HG03457 (cell line): ENCODE data around the gene CLEC10A.
"Not testable (repeated sequence)": the region's sequence is repeated elsewhere in the genome, so short reads cannot be mapped to it uniquely, and the experiment has no call there.

ENCODE experiments used
- ATAC-seq: cut with Tn5 transposase; IDR thresholded peaks from one replicate; pipeline ENCODE4 v1.9.1; 2021; ENCODE audit warnings: moderate number of reproducible peaks; ENCODE audit not compliant: unreplicated experiment

Gene CLEC10A

DNA sequence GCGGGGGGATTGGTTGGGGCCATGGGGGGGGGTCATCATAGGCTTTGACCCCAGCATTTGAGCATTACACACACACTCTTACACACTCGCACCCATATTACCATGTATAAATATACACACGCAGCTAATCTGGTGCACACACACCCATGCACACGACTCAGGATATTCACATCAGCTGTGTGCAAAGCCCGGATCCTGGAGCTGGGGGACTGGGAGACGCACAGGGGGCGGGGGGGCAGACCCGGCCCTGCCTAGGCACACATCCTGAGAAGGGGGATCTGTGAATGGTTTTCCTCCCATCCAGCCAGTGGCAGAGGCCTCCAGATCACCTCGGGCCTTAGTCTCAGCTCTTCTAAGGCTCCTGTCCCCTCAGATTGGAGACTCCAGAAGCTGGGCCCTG, 28.9 kb upstream of the CLEC10A start:
- no peak for ATAC-seq

GRCh38 chr17:7108560-7108925, 28.5 kb upstream of the CLEC10A start:
- no peak for ATAC-seq

GRCh38 chr17:7107795-7108559, 27.9 kb upstream of the CLEC10A start:
- ATAC-seq: no peak

DNA sequence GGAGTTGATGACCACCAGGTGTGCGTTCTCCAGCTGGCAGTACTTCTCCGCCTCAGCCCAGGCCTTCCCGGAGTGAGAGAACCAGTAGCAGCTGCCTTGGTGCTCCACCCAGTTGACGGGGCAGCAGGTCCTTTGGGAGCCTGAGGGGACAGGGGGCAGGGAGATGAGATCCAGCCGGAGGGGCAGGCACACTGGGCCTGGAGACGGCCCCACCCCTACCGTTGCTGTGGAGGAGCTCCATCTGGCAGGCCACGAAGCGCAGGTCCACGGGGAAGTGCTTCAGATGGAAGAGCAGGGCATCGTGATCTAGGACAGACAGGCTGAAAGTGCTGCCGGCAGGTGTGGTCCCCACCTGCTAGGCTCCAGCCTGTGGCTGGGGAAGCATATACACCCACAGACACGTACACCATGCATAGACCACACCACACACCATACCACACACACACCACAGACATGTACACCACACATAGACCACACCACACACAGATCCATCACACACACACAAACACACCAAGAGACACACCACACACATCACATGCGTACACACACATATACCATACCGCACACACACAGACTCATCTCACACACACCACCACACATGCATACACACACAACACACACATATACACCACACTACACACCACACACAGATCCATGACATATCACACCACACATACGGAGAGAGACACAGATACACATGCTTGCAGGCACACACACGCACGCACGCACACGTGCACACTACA, 27.1 kb upstream of the CLEC10A start:
- ATAC-seq: no peak

GRCh38 chr17:7102421-7102820, 22.4 kb upstream of the CLEC10A start:
- ATAC-seq: no peak

DNA sequence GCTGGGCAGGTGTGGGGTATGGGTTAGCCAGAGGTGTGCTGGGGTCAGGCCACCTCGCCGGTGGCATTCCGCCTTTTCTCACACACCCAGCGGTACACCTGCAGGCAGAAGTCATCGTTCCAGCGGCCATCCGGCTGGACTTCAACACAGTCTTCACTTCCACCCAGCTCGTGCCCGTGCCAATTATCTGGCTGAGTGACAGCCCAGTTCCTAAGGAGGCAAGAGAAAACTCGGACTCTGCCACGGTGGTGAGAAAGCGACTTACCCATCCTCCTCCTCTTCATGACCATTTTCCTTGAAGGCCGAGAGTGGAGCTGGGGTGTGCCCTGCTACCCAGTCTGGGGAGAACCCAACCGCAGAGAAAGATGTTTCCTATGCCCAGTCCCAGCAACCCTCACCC, 21.5 kb upstream of the CLEC10A start:
- no peak for ATAC-seq

GRCh38 chr17:7100641-7101379, 20.8 kb upstream of the CLEC10A start:
- not testable (repeated sequence) for ATAC-seq

DNA sequence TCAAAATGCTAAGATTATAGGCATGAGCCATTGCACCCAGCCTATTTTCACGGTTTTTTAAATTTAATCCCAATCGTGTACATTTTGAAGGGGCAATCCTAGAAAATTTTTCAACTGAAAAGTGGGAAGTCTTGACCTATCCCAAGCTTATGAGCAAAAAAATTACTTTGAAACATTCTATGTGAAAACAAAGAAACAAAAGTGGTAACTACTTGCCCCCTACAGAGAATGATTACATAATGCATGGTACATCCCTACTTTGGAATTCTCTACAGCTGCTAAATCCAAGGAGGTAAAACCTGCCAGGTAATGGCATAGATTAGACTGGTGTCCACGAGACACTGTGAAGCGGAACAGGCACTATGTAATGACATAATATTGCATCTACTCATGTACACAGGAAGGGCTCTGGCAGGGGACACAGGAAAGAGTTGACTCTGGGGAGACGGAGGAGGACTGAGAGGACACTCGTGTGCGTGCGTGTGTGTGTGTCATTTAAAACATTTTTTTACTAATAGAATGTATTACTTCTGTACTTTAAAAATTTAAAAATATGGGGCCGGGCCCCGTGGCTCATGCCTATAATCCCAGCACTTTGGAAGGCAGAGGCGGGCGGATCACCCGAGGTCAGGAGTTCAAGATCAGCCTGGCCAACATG, 18.9 kb upstream of the CLEC10A start:
- ATAC-seq: no peak

DNA sequence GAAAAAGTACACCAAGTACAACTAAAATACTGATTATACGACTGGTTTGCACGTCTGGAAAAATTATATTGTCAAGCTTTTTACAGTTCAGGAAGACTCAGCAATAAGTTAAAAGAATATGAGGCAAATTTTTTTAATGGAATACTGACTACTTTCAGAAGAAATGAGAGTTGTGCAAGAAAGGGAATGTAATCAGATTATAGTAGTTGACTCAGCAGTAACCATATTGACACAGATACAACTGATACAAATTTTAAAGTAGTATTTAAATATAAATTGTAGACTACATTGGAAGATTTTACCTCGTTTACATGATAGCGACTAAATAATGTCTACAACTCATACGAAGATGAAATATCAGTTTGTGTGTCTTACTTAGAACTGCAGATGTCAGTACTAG, 17.9 kb upstream of the CLEC10A start:
- ATAC-seq: no peak

- no peak for ATAC-seq
Observed at GRCh38 chr17:7095625-7096024, 15.6 kb upstream of the CLEC10A start.

DNA sequence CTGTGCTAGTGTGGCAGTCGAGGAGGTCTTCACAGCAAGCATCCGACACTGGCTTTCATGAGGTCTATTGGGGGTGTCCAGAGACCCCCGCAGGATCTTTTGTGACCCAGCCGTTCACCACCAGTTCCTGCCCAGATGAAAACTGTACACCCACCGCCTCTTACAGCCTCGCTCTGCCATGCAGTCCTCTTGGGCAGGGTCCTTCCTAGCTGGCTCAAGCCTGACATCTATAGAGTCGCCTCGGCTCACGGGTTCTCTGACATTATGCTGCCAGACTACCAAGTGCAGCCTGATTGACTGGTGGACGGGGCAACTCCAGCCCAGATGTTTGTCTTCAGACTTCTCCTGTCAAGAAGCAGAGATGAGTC, 14.6 kb upstream of the CLEC10A start:
- no peak for ATAC-seq

GRCh38 chr17:7091311-7092005, 11.4 kb upstream of the CLEC10A start:
- ATAC-seq: not testable (repeated sequence)

DNA sequence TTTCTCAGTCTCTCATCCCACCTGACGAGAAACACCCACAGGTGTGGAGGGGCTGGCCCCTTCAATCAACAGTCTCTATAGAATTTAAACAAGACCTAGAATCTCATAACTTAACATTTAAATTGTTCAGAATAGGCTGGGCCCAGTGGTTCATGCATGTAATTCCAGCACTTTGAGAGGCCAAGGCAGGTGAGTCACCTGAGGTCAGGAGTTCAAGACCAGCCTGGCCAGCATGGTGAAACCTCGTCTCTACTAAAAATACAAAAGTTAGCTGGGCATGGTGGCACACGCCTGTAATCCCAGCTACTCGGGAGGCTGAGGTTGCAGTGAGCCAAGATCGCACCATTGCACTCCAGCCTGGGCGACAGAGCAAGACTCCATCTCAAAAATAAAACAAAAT, 9.5 kb upstream of the CLEC10A start:
- ATAC-seq: not testable (repeated sequence)

DNA sequence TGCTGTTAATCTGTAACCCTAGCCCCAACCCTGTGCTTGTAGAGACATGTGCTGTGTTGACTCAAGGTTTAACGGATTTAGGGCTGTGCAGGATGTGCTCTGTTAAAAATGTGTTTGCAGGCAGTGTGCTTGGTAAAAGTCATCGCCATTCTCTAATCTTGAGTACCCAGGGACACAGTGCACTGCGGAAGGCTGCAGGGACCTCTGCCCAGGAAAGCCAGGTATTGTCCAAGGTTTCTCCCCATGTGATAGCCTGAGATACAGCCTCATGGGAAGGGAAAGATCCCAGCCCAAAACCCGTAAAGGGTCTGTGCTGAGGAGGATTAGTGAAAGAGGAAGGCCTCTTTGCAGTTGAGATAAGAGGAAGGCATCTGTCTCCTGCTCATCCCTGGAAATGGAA, 8.4 kb upstream of the CLEC10A start:
- not testable (repeated sequence) for ATAC-seq

DNA sequence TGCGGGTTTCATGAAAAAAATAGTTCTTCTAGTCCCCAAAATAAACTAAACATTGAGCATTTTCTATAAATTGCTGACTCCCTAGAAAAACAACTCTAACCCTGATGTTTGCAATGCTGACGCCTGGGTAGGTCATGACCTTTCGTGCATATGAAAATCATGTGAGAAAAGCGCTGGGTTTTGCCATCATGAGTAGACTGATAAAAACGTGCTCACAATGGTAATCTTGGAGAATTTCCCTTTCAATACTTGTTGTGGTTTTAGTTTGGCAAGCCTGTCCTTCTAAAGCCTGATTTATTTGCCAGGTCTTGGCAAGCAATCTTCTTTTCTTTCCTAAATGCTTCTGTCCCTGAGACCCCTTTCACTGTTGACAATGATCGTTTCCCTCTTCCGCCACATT, 4.0 kb upstream of the CLEC10A start:
- no peak for ATAC-seq

- ATAC-seq: no peak
Observed at GRCh38 chr17:7083592-7083991, 3.5 kb upstream of the CLEC10A start.

GRCh38 chr17:7081341-7082062, 1.5 kb upstream of the CLEC10A start:
- no peak for ATAC-seq

DNA sequence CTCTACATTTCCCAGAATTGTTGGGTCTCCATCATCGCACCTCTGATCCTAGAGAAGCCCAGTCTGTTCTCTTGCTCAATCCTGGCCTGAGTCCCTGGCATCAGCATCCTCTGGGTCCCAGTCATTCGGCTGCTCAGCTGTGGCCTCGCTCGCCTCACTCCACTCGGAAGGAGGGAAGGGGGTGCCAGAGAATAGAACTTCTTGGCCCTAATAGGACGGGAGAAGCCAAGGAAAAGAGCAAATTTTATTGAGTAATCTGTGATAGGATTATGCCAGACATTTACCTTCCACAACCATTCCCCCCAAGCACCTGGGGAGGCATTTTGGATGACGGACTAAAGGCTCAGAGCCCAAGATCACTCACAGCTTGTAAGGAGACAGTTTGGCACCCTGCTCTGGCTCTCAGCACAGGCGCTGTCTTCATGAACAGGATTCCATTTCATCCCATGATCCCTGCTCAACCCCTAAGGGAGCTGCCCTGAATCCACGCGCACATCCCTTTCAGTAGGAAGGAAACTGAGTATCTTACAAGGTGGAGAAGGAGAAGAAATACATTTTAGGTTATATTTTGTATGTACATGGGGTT, 498 bp upstream of the CLEC10A start:
- ATAC-seq: no peak

DNA sequence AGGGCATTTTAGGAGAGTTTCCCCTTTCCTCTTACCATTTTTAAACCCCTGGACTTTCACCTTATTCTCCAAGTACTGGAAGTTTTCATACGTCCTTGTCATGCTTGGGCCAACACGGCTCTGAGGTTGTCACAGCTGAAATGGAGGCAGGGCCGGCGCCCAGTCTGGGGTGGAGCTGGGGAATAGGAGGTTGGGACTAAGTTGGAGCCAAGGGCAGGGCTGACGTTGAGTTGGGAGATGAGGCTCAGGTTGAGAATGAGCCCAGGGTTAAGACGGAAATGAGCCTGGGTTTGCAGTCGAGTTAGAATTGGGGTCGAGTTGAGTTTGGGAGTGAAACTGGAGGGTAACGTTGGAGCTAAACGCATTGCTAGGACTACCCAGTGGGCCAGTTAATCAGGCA, 1.3 kb downstream of the CLEC10A start:
- ATAC-seq: no peak
